Middle frontal gyrus (tissue), 1 donor: ENCODE results near the gene ZG16B.
A peak's percentile ranks its signal among the peaks of the same experiment; 100 is the strongest.

Experiments
- DNase-seq: peaks from one replicate; pipeline ENCODE4 v3.0.0-alpha.2; 2015; ENCODE audit warnings: low spot score; ENCODE audit errors: extremely low spot score

ZG16B gene

GRCh38 chr16:2865651-2866050 is 35.5 kb downstream of the ZG16B start:
- DNase-seq, result no peak

DNA sequence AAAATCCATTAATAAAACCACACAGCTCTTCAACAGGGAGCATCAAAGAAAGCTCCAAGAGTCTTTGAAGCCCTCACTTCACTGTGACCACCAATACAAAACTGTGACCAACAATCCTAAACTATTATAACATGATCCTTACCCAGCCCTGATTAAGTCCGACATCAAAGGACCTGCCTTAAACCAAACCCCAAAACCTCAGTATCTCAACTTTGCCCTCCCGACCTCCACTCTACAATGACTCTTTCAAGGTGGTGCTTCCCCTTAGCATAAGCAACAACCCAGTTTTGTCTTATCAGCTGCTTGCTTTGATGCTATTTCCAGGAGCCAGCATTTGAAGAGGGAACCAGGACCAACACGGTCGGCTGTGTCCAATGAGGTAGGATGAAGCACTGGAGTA is 36.3 kb downstream of the ZG16B start:
- no peak for DNase-seq

DNA sequence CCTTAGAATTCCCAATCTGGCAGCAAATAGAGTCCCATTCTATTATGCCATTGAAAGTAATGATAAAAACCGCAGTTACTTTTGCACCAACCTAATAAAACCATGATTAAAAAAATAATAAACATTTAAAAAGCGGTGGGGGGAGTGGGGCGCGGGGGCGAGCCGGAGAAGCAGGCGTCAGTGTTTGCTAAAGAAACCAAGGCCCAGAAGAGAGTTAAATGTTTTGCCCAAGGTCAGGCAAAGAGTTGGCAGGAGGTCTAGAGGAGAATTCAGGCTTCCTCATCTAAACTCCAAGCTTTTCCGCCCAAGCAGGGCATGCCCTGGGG is 37.5 kb downstream of the ZG16B start:
- DNase-seq, result no peak

- peak; percentile 82 for DNase-seq
These were observed 38.1 kb downstream of the ZG16B start for GRCh38 chr16:2867987-2868789.

- no peak for DNase-seq
These were observed 41.8 kb downstream of the ZG16B start for GRCh38 chr16:2871926-2872325.

DNA sequence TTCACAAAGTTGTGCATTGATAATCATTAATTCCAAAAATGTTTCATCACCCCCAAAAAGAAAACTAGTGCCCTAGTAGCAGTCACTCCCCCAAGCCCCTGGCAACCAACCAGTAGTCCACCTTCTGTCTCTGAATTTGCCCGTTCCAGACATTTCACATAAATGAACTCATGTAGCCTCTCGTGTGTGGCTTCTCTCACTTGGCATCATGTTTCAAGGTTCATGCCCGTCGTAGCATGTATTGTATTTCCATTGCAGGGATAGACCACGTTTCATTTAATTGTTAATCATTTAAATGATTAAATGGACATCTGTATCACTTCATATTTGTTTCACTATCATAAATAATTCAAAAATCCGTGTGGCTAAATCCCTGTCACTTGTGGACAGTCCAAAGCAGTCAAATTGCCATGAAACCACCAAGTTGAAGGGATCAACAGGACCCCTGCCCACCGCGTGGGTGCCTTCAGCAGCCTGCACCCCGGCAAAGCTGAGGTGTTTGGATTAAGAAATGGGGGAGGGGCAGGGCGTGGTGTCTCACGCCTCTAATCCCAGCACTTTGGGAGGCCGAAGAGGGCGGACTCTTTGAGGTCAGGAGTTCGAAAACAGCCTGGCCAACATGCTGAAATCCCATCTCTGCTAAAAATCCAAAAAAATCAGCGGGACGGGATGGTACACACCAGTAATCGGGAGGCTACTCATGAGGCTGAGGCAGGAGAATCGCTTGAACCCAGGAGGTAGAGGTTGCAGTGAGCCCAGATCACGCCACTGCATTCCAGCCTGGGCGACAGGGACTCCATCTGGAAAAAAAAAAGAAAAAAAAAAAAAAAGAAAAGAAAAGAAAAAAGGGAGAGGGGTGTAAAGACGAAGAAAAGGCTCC is 44.2 kb downstream of the ZG16B start:
- no peak for DNase-seq

- DNase-seq, result peak; percentile 67
These were observed 44.8 kb downstream of the ZG16B start for GRCh38 chr16:2874912-2875362.

- no peak for DNase-seq
These were observed 49.9 kb downstream of the ZG16B start for GRCh38 chr16:2879854-2880508.
